C1 segment of cervical spinal cord (tissue), 14 donors: ENCODE results near the gene CCDC174.
"Not testable (repeated sequence)": the region's sequence is repeated elsewhere in the genome, so short reads cannot be mapped to it uniquely, and the experiment has no call there.

Experiments used
- DNase-seq, 14 donors: peaks; one replicate each; lab custom pipeline; 2025; lab: John Stamatoyannopoulos, UW

The CCDC174 gene

GRCh38 chr3:14651440-14652251 lies at the start of gene CCDC174:
TSS of gene CCDC174 (plus strand) at chr3:14651762. CDS start at chr3:14651837, 75 bp downstream.
- DNase-seq, result peak; percentile 62 to 99 (median 95)

- DNase-seq, result no peak
Observed at GRCh38 chr3:14602006-14602803, 49.4 kb upstream of the CCDC174 start.

GRCh38 chr3:14602804-14603644 lies 48.5 kb upstream of the CCDC174 start:
- DNase-seq, result no peak

- no peak for DNase-seq
Observed at GRCh38 chr3:14605067-14605466, 46.5 kb upstream of the CCDC174 start.

- DNase-seq, result no peak
Observed at GRCh38 chr3:14605744-14606143, 45.8 kb upstream of the CCDC174 start.

GRCh38 chr3:14606669-14607339 lies 44.8 kb upstream of the CCDC174 start:
- DNase-seq, result no peak

- DNase-seq, result no peak
Observed at GRCh38 chr3:14608298-14608697, 43.3 kb upstream of the CCDC174 start.

GRCh38 chr3:14609058-14609457 lies 42.5 kb upstream of the CCDC174 start:
- DNase-seq, result not testable (repeated sequence)

GRCh38 chr3:14609506-14609905 lies 42.1 kb upstream of the CCDC174 start:
- no peak for DNase-seq

GRCh38 chr3:14609941-14610340 lies 41.6 kb upstream of the CCDC174 start:
- no peak for DNase-seq

- DNase-seq, result no peak
Observed at GRCh38 chr3:14614189-14614588, 37.4 kb upstream of the CCDC174 start.

GRCh38 chr3:14614862-14615261 lies 36.7 kb upstream of the CCDC174 start:
- no peak for DNase-seq

- DNase-seq, result no peak
Observed at GRCh38 chr3:14616606-14617507, 34.7 kb upstream of the CCDC174 start.

GRCh38 chr3:14617508-14618023 lies 34.0 kb upstream of the CCDC174 start:
- DNase-seq, result no peak

GRCh38 chr3:14619605-14620004 lies 32.0 kb upstream of the CCDC174 start:
- DNase-seq, result no peak

- DNase-seq, result no peak
Observed at GRCh38 chr3:14620512-14620911, 31.1 kb upstream of the CCDC174 start.

- no peak for DNase-seq
Observed at GRCh38 chr3:14621093-14621492, 30.5 kb upstream of the CCDC174 start.

GRCh38 chr3:14622368-14622767 lies 29.2 kb upstream of the CCDC174 start:
- DNase-seq, result no peak

- peak in 2 of 14 donors; percentile 5 to 6 for DNase-seq
Observed at GRCh38 chr3:14623569-14624051, 28.0 kb upstream of the CCDC174 start.

GRCh38 chr3:14624498-14624897 lies 27.1 kb upstream of the CCDC174 start:
- DNase-seq, result no peak
